HG03064 (cell line): ENCODE results near the gene CIDEC.
"Not testable (repeated sequence)": the region's sequence is repeated elsewhere in the genome, so short reads cannot be mapped to it uniquely, and the experiment has no call there.

Source experiments
- ATAC-seq: cut with Tn5 transposase; IDR thresholded peaks from one replicate; pipeline ENCODE4 v1.9.1; 2021; ENCODE audit warnings: low read depth; ENCODE audit not compliant: unreplicated experiment

The CIDEC gene

DNA sequence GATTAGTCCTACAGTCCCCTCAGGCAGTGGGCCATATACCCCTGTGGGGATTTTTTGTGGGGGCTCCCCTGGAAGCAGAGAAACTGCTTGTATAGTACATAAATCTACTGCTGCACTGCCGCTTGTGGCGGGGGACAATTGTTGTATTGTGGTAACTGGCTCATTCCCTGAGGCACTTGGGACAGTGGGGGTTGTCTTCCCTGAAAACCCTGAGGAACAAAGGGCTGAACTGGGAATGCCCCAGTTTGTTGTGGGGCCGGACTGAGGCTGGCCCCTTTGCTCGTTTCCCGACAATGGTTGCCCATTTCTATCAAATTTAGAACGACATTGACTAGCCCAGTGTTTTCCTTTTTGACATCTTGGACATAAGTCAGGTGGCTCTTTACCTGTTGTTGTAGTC, 28.7 kb downstream of the CIDEC start:
- not testable (repeated sequence) for ATAC-seq

DNA sequence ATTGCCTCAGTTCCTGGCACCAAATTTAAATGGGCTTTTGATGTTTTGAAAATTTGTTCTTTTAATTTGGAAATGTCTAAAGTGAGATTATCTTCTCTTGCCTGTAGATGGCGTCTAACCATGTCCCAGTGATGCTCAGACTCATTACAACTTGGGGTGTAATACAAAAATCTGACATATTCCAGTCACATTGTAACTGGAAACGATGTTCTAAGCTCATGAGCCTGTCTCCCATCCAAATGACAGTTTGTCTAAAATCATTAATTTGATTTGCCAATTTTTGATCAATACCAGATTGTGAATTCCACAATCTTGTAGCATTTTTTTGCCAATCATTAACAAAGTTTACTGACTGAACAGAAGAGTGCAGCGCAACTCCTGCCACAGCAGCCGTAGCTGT, 31.2 kb downstream of the CIDEC start:
- not testable (repeated sequence) for ATAC-seq

DNA sequence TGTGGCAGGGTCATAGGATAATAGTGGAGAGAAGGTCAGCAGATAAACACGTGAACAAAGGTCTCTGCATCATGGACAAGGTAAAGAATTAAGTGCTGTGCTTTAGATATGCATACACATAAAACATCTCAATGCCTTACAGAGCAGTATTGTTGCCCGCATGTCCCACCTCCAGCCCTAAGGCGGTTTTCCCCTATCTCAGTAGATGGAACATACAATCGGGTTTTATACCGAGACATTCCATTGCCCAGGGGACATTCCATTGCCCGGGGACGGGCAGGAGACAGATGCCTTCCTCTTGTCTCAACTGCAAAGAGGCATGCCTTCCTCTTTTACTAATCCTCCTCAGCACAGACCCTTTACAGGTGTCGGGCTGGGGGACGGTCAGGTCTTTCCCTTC, 32.2 kb downstream of the CIDEC start:
- not testable (repeated sequence) for ATAC-seq

DNA sequence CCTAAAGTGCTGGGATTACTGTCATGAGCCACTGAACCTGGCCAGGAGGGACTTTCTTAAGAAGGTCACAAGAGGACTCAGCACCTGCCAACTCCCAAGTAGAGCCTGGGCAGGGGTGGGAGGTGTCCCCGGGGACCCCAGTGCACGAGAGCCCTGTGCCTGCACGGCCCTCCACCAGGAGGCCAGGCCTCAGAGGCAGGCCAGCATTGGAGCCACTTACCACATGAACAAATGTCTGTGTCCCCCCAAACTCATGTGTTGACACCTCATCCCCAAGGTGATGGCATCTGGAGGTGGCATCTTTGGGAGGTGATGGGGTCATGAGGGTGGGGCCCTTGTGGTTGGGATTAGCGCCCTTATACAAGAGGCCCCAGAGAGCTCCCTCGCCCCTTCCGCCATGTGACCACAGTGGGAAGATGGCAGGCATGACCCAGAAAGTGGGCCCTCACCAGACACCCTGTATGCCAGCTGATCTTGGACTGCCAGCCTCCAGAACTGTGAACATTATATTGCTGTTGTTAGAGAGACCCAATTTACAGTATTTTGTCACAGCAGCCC, 33.0 kb downstream of the CIDEC start:
- no peak for ATAC-seq

DNA sequence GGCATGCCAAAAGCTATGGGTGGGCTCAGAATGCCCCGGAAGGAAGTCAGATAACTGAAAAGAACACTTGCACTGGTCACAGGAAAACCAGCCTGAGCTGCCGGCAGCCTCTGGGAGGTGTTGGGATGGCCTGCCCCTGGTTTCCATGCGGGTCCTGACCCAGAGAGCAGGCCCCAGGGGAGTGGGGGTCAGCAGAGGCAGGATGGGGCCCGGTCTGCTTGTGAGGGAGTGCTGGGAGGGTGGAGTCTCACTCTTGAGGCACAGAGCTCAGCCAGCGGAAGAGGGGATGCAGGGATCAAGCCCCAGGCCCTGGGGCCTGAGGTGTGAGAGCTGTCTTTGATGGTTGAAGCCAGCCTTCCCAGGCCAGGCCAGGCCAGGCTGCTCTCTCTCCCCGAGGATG, 33.8 kb downstream of the CIDEC start:
- no peak for ATAC-seq

DNA sequence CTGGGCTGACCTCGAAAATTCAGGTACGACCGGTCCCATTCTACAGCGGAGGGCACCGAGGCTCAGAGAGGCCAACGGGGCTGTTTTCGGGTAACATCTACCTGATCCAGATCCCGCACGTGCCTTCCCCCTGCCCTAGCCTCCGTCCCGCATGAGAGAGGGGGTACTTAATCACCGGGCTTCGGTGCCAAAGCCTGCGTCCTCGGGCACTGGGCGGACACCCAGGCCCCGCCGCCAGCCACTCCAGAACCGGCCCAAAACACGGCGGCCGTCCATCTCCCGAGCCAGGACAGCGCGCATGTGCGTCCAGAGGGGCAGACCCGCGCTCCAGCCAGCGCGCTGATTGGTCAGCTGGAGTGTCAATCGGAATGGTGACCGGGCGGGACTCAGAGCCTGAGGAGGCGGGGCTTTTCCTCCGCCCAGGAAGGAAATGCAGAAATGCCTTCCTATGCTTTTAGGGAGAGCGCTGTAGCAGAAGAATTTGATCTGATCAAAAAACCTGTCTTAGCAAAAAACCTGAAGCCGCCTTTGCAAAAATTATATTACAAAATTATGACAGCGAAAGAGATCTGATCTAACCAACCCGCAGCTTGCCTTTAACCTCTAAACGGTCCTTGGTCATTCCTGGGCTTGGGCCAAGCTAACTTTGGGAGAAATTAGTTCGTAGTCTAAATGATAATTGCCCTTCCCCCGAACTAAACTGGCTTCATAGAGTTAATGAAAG, 36.2 kb downstream of the CIDEC start, which contains the start of gene RPUSD3:
RPUSD3 (minus strand) TSS at position 294 of the 724 bp plus-strand sequence; CDS start at position 276, 18 bp downstream.
- peak; percentile 91 for ATAC-seq

DNA sequence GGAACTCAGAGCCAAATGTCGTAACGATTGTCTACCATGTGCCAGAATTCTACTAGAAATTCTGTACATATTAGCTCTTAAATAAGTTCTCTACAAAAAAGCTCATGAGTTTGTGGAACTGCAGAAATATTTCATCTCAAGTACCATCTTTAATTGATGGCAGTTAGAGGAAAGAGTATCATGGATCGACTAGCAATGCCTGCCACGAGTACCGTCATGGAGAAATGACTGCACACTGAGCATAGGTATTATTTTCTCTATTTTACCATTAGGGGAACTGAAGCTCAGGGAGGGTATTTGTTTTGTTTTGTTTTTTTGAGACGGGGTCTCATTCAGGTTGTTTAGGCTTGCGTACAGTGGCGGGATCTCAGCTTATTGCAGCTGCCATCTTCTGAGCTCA, 39.0 kb downstream of the CIDEC start:
- no peak for ATAC-seq

DNA sequence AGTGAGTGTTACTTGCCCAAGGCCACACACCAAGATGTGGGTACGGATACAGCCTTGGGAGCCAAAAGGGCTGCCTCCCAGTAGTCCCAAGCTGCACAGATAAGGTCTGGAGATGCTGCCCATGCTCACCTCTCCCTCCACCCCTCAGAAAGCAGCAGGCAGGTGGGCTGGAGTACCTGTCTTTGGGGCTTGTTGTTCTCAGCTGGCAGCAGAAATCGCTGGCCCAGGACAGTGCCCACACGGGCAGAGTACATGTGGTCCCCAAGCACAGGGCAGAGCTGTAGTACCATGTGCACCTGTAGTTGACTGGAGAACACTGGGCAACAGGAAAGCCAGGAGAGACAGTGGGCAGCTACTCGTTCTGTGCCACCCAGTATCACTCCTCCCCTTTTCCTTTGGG, 41.2 kb downstream of the CIDEC start:
- ATAC-seq, result no peak

DNA sequence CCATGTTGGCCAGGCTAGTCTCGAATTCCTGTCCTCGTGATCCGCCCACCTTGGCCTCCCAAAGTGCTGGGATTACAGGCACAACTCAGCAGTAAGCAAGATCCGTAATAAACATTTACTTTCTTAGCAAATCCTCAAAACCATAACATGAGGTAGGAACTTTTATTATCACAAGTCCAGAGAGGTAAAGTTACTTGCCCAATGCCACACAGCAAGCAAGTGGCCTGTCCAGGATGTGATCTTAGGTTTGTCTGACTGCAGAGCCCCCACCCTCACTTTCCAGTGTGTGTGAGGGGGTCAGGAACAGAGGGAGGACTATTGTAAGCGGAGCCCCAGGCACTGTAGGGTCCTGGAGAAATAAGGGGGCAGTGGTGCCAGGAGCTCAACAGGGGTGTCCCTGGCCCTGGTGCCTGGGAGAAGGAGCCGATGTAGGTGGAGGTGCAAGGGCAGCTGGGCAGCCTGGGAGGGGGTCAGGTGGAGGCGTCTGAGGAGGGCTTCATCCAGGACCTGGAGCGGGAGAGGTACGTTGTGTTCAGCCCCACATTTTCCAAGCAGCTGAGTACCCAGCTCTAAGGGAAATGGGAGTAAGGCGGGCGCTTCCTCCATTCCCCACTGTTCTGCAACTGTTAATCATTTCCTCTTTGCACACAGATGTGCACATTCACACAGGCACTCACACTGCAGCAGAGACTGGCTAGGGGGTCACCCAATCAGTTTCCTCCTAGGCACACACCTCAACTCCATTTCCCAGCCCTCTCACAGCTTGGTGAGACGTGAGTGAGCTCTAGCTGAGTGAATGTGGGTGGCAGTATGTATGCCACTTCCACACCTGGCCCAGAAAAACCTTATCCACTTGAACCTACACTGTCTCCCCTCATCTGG, 42.1 kb downstream of the CIDEC start:
- no peak for ATAC-seq

DNA sequence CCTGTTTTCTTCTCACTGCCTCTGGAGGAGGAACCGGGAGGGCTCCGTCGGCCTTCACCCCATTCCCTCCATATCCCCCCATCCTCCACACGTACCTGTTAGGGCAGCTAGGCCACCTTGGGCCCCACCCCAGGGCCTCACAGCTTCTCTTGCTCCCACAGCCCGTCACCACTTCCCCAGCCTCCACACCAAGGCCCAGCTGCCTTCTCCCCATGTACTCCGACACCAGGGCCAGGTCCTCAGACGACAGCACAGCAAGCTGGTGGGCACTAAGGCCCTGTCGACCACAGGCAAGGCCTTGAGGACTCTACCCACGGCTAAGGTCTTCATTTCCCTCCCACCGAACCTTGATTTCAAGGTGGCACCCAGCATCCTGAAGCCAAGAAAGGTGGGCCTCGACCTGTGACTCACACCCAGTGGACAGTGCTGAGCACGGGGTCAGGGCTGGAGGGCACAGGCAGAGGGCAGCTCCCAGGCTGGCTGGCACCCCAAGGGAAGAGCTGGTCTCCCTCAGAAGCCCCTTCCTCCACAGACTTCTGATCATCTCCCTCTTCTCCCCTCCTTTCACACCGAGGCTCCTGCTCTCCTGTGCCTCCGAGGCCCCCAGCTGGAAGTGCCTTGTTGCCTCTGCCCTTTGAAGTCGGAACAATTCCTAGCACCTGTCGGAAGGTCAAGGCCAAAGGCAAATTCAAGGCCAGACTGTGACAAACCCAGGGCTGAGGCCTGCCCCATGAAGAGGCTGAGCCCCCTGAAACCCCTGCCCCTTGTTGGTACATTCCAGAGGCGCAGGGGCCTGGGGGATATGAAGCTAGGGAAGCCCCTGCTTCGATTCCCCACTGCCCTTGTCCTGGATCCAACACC, 45.3 kb downstream of the CIDEC start:
- no peak for ATAC-seq

DNA sequence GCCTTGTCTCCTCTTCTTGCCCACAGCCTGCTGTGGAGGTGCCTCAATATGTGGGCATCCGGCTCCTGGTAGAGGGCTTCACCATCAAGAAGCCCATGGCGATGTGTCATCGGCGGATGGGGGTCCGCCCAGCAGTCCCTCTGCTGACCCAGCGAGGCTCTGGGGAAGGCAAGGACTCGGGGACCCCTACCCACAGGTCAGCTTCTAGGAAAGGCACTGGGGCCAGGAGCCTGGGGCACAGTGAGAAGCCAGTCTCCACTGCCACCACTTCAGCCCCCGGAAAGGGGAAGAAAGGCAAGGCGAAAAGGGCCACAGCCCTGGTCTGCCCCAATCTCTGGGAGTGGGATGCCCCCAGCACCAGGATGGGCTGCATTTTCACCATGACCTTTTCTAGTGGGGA, 47.0 kb downstream of the CIDEC start:
- ATAC-seq, result no peak

DNA sequence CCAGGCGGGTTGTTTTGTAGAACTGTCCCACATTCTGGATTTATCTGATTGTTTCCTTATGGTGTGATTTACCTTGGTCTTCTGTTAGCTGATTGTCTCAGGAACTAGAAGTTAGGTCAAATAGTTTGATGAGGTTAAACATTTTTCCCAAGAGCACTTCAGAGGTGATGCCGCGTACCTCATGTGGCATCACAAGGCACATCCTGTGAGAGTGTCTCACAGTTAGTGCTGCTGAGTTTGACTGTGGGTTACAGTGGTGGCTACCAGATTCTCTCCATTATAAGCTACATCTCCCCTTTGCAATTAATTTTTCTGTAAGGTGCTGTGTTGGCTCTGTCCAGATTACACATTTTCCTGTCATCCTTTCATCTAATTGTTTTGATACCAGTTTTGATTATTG, 48.8 kb downstream of the CIDEC start:
- no peak for ATAC-seq

DNA sequence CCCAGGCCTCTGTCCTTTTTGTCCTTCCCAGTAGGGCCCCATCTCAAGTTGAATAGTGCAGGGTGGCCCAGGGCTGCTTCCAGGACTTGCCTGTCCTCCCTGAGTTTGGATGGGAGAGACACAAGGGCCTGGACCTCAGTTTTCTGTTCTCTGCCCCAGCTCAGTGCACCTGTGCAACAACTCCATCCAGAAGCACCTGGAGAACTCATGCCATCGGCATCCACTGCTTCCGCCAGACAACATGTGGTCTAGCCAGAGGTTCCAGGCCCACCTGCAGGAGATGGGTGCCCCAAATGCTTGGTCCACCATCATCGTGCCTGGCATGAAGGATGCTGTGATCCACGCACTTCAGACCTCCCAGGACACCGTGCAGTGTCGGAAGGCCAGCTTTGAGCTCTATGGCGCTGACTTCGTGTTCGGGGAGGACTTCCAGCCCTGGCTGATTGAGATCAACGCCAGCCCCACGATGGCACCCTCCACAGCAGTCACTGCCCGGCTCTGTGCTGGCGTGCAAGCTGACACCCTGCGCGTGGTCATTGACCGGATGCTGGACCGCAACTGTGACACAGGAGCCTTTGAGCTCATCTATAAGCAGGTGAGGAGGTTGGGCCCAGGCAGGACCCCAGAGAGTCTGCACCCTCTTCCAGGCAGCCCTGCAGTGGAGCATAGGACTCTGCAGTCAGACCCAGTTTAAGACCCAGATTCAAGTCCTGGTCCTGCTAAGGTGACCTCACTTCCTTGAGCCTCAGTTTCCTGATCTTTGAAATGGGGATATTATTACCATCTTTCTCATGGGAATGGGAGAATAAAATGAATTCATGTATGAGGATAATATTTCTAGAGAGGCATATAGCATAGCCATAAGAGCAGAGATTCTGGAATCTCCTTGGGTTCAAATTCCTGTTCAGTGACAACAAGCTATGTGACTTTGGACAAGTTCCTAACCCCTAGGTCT, 51.0 kb downstream of the CIDEC start:
- ATAC-seq, result no peak

DNA sequence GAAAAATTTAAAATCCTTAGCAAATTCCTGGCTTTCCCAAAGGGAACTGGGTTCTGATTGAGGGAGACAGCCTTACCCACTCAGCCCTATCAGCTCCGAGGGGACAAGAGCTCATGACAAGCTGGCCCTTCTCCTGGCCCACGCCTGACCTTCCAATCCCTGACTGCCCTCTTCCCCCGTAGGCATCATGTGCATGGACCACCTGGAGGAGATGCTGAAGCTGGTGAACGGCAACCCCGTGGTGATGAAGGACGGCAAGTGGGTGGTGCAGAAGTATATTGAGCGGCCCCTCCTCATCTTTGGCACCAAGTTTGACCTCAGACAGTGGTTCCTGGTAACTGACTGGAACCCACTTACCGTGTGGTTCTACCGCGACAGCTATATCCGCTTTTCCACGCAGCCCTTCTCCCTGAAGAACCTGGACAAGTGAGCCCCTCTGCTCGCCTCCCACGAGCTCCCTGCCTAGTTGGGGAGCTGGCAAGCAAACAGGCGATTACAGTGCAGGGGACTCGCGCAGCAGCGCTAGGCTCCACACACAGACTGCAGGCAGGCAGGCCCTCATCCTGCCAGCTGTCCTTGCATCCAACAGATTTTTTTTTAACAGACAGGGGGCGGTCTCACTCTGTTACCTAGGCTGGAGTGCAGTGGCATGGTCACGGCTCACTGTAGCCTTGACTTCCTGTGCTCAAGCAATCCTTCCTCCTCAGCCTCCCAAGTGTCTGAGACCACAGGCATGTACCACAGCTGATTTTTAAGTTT, 53.1 kb downstream of the CIDEC start:
- ATAC-seq, result no peak

DNA sequence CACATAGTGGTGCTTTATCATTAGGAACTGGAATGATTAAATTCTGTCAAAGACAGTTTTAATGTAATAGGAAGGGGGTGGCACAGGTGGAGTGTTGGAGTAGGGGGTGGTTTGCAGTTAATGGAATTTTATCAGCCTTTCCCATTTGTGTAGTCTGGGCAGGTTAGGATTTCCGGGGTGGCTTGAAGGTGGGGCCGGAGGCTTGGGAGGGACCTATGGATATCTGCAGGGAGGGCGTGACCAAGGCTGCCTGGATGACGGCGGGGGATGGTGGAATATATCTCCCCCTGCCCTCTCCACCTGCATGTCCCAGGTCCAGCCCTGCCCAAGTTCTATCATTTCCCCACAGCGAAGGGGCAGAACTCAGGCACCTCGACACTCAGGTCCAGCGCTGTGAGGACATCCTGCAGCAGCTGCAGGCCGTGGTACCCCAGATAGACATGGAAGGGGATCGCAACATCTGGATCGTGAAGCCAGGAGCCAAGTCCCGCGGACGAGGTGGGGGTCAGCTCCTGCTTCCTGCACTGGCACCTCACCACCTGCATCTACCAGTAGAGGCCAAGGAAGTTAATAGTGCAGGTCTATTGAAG, 54.5 kb downstream of the CIDEC start:
- ATAC-seq, result no peak

DNA sequence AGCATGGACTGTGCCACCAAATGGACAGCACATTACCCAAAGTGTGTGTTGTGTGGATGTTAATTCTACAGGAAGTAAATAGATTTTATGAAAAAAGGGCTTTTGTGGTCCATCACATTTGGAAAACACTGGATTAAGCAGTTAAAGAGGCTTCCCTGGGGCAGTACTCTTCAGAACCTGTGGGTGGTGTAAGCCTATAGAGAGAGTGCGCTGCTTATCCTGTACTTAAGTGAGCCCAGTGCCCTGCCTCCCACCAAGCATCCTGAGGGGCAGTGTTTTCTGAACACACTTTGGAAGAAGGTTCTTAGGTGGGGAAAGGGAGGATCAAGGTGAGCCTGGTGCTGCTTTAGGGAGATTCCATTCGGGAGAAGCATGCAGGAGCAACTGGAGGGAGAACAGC, 59.1 kb downstream of the CIDEC start:
- no peak for ATAC-seq

DNA sequence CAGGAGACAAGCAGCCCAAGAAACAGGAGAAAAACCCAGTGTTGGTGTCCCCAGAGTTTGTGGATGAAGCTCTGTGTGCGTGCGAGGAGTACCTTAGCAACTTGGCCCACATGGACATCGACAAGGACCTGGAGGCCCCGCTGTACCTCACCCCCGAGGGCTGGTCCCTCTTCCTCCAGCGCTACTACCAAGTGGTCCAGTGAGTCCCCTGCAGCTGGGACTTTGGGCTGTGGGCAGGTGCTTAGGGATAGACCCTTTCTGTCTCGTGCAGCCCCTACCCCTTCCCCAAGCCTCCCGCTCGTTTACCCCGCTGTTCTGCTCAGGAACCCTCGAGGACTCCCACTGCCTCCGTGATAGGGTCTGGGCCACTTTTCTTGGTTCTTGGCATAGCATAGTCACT, 59.5 kb downstream of the CIDEC start:
- ATAC-seq, result no peak

DNA sequence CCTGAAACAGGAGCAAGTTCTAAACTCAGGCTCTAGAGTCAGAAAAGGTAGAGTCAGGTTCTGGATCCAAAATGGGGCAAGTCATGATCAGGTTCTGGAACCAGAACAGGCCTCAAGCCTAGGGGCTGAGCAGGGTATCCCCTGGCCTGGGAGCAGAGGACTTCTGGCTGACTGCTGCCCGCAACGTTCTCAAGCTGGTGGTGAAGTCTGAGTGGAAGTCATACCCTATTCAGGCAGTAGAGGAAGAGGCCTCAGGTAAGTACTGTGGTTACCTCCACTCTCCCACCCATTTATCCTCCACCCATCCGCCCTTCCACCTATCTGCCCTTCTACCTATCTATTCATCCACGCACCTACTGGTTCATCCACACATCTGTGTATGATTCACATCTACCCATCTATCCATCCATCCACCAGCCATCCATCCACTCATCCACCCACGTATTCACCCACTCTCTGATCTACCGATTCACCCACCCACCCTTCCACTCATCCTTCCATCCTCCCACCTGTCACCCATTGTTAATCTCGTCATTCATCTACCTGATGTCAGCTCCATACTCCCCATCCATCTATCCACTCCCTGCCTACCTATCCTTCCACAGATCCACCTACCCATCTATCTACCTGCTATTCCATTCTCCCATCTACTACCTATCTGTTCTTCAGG, 61.3 kb downstream of the CIDEC start:
- ATAC-seq, result no peak
